HG02973 (cell line): Measurements from ENCODE around the gene CPSF4L.
"Not testable (repeated sequence)": the region's sequence is repeated elsewhere in the genome, so short reads cannot be mapped to it uniquely, and the experiment has no call there.

Experiments
- ATAC-seq: cut with Tn5 transposase; IDR thresholded peaks from one replicate; pipeline ENCODE4 v1.9.1; 2021; ENCODE audit warnings: moderate library complexity; ENCODE audit not compliant: unreplicated experiment

The CPSF4L gene, protein sequence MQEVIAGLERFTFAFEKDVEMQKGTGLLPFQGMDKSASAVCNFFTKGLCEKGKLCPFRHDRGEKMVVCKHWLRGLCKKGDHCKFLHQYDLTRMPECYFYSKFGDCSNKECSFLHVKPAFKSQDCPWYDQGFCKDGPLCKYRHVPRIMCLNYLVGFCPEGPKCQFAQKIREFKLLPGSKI

DNA sequence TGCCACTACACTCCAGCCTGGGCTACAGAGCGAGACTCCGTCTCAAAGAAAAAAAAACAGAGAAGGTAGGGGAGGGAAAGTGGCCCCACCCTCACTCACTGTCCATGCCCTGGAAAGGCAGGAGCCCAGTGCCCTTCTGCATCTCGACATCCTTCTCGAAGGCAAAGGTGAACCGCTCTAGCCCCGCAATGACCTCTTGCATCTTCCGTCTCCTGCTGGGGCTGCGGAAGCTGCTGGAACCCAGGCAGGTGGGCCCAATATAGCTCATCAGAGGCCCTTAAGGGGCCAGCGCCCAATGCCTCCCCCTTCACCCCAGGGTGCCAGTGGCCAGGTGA is at the start of gene CPSF4L:
CPSF4L (minus strand) TSS at position 264 of the 335 bp plus-strand sequence; CDS start at position 202, 62 bp downstream.
- ATAC-seq = no peak

DNA sequence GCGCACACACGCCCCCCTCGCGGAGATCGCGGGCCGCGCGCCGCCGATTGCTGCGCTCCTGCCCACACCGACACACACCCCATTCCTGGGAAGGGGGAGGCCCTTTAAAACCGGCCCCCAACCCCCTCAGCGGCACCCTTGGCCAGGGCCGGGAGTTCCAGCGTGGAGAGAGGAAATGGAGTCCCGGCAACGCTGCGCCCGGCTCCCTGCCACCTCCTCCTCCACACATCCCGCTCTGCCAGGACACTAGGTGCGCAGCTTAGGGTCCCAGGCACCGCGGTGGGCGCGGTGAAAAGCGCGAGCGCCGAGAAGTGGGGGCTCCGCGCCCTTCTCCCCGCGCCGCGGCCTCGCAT is 49.7 kb upstream of the CPSF4L start:
- ATAC-seq = peak; percentile 7

DNA sequence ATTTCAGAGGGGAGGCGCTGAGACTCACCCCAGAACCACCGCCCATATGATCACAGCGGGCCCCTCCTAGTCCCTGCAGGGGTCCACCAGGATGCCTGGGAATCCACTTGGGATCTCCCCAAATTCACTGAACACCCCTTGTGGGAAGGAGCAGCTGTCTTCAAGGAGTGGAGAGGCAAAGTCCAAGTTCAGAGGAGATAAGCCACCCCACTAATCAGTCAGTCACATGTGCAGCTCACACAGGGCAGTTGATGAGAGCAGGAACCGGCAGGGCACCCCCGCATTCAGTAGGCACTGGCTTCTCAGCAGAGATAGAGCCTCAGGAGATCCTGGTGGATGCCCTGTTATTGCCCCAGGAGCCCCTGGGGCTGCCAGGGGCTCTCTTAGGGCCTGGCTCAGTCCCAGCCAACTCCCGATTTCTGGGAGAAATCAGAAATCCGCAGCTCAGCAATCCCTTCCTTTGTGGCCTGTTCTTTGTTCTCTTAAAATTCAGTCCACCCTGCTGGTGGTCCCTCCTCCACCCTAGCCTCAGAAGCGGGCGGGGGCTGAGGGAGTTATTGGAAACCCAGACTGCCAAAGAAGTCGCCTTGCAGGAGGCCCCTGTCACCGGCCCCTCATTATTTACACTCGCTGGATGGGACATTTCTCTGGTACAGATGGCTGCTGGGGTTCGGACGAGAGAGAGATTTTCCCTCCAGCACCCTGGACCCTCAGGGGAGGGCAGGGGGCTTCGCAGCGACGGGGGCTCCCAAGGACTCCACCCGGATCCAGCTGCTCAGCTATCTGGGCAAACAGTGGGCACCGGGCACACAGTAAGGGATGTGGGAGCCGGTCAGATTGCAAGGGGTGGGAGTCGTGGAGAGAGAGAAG is 48.3 kb upstream of the CPSF4L start:
- no peak for ATAC-seq

DNA sequence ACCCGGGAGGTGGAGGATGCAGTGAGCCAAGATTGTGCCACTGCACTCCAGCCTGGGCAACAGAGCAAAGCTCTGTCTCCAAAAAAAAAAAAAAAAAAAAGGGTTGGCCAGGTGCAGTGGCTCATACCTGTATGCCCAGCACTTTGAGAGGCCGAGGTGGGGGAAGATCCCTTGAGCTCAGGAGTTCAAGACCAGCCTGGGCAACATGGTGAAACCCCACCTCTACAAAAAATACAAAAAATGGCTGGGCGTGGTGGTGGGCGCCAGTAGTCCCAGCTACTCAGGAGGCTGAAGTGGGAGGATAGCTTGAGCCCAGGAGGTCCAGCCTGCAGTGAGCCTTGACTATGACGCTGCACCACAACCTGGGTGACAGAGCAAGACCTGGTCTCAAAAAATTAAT is 47.3 kb upstream of the CPSF4L start:
- not testable (repeated sequence) for ATAC-seq

DNA sequence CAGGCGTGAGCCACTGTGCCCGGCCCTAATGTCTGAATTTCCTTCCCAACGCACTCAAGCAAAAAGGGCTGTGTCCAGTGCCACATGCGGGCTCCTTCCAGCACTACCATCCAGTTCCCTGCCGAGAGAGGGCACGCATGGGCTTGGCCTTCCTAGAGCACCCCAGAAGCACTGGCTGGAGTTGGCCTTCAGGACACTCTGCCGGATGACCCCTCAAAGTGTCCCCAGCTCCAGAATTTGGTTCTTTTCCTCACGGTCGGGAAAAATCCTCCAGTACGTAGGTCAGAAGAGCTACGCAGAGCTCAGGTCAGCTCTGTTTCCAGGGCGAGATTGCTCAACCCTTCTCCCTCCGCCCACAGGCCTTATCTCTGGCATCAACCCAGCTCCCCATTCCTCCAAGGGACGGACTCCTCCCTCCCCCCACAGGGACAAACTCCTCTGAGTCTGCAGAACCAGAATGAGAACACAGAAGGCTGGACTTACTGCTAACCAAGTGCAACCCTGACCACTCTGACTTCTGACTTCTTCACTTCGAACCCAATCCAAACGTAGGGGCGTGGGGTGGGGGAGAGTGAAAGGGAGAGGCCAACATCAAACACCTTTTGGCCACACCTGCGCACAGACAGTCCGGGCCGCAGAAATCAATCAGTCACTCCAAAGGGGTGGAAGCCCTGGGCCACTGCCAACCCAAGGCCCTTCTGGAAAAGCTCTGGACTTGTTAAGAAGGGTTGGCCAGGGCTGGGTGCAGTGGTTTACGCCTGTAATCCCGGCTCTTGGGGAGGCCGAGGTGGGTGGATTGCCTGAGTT is 46.5 kb upstream of the CPSF4L start:
- ATAC-seq = no peak

DNA sequence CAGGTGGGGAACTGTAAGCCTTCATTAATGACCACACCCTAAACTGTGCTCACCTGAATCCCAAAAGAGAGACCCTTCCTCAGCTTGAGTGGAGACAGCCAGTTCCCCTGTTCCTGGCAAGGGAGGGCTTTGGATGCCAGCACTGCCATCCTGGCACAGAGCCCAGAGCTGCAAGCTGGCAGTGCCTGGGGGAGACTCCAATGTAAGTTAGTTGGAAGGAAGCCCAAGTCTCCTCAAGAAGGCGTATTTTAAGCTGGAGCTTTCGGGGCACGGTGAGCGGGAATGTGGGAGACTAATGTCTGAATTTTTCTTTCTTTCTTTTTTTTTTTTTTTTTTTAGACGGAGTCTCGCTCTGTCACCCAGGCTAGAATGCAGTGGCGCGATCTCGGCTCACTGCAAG is 45.5 kb upstream of the CPSF4L start:
- no peak for ATAC-seq

DNA sequence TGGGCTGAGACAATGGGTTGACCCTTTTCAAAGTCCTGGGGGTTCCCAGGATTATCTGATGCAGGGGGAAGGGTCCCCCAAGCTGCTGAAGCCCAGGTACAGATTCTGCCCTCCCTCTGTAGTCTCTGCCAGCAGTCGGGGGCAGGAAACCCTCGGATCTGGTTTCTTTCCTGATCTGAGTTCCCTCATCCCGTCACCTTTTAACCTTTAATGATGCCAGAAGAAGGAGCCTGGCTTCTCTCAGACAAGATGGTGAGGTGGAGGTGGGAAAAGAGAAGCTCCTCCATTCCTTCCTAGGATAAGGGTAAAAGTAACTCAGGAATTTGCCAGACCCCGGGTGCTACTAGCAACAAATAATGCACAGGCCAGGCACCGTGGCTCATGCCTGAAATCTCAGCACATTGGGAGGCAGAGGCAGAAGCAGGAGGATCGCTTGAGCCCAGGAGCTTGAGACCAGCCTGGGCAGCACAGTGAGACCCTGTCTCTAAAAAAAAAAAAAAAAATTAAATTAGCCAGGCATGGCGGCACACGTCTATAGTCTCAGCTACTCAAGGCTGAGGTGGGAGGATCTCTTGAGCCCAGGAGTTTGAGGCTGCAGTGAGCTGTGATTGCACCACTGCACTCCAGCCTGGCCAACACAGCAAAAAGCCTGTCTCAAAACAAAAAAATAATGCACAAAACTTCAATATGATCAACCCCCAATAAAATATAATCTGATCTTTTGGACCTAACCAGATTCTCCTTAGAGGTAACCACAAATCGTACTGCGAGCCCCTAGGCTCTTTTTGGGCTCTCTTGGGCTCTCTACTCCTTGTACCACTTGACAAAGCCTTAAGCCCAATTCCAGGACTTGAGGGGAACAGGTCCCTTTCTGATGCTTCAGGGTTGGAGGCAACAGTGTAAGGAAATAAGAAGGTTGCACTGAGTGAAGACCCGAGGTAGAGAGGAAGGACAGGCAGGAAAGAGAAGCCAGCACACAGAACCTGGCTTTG is 44.5 kb upstream of the CPSF4L start:
- no peak for ATAC-seq

DNA sequence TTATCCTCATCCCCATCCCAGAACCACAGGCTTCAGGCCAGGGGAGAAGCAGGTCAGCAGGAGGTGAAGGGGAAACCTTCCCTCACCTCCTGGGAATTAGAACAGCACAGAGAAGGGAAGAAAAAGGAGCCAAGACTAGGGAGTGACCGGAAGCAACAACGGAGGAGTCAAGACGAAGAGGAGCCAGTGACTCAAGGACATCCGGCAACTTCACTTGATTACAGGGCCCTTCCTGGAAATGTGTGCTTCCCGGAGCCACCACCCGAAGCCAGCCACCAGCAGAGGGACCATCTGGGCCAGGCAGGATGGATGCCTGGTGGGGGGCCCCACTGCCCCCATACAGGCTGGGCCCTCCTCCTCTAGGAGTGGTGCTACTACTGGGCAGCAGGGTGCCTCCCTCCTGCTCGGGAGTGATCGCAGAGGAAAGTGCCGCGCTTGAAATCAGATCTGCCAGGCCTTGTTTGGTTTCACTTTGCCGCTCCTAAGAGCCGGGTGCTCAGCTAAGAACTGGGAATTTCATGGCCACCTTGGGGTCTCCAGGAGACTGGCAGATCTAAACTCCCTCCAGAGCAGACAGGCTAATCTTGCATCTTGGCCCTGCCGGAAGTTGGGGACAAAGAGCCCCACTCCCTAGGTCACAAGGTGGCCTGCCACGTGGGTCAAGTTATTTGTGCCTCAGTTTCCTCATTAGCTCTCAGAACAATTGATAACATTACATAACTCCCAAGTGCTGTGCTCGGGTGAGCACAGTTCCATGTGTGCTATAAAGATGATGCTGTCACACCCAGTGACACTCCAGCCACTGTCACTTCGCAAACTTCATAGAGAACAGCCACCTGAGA is 43.5 kb upstream of the CPSF4L start:
- no peak for ATAC-seq

DNA sequence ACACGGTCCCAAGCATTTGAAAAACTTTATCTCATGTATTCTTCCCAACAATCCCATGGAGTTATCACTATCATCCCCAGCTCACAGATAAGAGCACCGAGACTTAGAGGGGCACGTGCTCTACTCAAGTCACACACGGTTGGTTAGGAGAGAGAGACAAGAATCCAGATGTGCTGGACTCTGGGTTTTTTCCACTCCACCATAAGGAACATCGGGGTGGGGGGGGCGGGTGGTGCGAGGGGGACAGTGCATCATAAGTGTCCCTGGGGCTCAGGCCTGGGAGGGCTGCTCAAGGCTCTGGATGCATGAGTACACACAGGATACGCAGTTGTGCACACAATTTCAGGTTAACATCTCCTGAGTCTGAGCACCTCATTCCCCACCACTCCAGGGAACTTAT is 42.8 kb upstream of the CPSF4L start:
- no peak for ATAC-seq

DNA sequence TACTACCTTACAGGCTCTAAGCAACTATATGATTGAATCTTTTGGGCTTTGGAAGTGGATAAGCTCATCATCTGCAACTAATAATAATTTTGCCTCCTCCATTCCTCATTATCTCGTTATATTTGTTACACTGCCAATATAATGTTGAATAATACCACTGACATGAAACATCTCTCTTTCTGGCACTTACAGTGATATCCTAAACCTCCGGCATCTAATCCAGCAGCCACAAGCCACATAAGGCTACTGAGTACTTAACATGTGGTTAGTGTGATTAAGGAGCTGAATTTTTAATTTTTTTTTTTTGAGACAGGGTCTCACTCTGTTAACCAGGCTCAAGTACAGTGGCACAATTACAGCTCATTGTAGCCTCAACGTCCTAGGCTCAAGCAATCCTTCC is 40.5 kb upstream of the CPSF4L start:
- no peak for ATAC-seq

DNA sequence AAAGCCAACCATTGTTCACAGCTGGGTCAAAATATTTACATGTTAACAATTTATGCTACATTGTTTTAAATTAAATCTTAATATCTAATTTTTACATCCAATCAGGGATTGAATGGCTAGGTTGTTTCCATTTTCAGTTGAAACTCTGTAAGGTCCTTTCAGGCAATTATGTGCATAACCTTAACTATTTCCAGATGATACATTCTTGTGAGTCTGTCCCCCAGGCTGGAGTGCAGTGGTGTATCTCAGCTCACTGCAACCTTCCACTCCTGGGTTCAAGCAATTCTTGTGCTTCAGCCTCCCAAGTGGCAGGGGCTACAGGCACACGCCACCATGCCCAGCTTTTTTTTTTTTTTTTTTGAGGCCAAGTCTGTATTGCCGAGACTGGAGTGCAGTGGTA is 39.7 kb upstream of the CPSF4L start:
- ATAC-seq = no peak

DNA sequence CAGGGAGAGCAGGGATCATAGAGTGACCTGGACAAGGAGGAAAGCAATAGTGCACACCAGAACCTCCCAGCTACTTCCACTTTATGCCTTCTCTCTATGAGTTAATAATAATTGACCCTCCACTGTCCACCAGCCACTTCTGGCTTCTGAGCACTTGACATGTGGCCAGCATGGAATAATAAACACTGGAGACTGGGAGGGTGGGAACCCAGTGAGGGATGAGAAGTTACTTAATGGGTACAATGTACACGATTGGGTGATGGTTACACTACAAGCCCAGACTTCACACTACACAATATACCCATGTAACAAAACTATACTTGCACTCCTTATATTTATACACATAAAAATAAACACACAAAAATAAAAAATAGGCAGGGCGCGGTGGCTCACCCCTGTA is 38.7 kb upstream of the CPSF4L start:
- ATAC-seq = no peak

DNA sequence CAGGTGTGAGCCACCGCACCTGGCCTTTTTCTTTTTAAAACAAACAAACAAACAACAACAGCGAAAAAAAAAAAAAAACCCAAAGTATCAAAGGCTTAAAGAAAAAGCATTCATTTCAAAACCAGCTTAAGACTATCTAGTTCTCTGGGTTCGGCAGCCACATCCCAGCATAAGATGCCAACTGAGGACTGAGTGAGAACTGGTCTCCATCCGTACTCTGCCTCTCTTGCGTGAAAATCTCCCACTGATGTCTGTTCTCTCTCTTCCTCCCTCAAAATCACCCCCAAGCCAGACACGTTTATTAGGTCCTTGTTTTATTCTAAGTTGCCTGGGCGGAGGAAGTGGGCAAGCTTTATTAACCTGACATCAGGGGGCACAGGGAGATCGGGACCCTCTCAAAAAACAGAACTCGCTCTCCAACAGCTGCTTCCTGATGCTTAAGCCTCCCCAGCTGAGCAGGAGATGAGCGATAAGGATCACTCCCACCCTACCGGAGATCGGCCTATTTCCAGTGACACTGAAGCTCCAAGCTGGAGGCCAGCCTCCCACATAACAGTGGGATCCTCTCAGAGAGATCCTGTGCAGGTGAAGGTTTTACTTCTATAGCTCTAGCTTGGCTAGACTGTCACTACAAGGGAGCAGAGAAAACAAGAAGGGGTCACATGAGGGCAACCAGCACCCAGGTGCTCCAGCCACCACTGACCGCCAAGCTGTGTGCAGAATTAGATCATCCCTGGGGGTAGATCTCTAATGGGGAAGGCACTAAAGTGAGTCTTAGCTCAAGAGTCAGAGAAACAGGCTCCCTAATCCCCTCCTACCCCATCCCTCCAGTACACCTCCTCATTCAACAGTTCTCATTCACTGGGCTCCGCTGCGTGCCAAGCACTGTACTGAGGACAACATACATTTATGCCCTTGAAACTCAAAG is 36.5 kb upstream of the CPSF4L start:
- ATAC-seq = no peak

DNA sequence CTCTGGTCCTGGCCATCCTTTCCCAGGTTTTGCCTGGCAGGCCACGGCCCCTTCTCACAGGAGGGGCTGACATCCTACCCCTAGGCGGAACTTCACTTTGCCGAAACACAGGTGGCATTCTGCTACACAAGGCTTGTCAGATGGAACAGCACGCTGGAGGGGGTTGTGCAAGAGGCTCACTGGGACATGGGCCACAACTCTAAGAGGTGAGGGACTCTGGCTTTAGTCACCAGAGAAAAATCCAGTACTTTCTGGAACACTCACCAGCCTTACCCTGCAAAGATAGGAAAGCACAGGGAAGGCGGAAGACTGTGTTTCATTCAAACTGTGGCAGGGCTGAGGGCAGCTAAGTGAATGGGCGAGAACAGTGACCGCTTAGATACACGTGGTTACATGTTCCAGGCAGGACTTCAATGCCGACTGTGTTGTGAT is 31.8 kb upstream of the CPSF4L start:
- ATAC-seq = no peak

DNA sequence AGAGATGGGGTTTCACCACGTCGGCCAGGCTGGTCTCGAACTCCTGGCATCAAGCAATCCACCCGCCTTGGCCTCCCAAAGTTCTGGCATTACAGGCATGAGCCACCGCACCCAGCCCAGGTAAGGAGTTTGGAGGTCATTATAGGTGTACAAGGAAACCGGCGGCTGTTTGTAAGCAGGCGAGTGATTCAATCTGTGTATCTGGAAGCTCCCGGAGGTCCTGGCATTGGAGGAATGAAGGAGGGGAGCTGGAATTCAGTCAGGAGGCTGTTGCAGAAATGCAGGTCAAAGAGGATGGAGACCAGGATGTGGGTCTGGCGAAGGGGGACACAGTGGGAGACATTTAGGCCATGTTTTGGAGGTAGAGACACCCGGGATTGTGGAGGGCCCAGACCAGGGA is 31.4 kb upstream of the CPSF4L start:
- ATAC-seq = no peak

DNA sequence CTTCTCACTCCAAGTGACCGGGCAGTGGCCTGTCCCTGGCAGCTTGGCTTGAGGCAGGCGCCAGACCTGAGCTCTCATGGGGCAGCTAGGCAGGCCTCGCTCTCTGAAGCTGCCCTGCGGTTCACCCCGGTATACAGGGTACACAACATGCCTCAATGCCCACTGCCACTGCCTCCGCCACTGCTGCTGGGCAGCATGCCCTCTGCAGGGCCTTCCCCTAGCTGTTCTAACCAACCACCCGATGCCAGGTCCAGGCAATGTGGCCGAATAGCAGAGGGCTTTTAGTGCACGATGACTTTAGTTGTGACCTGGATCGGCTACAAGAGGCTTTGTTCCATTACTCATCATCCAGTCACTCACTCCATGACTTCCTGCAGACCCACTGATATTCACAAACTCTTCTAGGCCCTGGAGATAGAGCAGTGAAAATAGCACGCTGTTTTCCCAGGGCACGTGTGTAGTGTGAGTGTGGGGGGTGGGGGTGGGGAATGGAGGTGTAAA is 30.4 kb upstream of the CPSF4L start:
- ATAC-seq = no peak

DNA sequence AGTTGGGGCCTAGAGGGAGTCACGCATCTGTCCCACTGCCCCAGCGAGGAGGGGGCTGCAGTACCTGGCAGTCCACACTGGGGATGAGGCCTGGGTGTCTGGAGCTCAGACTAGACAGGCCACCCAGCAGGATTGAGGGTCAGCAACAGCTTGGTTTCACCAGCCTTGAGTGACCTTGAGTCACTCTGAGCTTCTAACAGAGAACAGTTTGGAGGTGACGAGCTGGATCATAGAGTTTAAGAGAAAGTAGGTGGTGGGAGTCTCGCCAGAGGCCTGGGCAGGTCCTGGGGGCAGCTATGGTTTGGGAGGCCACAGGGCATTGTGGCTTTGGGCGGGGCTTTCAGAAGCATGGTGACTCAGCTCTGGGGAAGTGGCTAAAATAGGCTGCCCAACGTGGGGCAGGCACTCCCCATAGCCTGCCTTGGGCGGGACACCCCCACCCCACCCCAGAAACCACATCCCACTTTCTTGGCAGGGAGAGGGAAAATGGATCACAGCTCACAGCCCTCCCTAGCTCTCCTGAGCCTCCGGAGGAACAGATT is 29.7 kb upstream of the CPSF4L start:
- ATAC-seq = peak; percentile 73
